Fibroblast of skin of left quadriceps (primary cell): ENCODE data around the gene KLHL17.
"Not testable (repeated sequence)": the region's sequence is repeated elsewhere in the genome, so short reads cannot be mapped to it uniquely, and the experiment has no call there.

ENCODE experiments used
- DNase-seq, 2 experiments: peaks; one replicate each; pipeline ENCODE4 v3.0.0-alpha.2; 2013; ENCODE audit warnings: low read depth in 2 of 2

Gene KLHL17

DNA sequence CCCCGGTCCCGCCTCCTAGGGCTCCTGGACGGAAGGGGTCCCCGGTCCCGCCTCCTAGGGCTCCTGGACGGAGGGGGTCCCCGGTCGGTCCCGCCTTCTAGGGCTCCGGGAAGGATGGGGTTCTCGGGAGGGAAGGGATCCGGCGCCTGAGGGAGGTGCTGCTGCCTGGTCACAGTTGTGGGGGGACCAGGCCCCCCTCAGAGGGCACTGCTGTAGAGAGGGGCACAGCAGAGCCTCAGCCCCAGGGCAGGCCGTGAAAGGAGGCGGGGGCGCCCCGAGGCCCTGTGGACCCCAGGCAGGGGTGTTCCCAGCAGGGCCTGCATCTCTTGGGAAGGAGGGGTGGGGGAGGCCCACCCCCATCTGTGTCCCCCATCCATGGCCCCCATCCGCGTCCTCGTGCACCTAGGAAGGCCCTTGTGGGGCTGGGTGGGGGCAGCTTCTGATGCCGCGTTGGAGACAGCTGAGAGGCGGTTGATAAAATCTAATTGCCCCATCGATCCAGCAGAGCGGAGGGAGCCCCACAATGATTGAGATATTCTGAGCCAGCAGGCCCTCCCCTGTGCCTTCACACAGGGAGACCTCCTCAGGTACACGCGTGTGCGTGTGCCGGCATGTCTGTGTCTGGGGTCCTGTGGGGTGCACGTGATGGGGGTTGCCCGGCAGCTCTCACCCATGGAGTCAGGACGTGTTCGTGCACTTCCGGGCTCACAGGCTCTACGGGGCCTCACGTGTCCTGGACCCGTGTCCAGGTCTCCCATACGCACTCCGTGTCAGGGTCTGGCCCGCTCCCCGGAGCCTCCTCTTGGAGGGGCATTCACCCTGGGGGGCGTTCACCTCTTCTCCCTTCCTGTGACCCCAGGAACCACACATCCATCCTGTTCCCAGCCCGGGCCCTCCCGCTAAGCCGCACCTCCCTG, 23.8 kb upstream of the KLHL17 start:
- no peak for DNase-seq

DNA sequence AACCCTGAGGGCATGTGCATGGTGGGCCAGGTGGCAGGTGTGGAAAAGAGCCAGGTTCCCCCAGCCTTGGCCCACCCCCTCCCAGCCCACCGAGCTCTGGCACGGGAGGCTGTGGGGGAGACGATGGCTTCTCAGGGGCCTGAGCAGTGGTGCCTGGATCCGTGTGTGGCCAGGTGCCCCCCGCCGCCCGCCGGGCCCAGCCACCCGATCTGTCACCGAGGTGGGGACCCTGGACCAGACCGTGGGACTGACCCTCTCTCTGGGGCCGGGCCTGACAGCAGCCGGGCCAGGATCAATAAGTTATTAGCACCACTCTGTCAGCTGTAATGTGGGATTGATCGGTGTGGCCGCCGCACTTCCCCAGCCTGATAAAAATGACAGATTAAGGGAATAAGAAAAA, 22.9 kb upstream of the KLHL17 start:
- DNase-seq: no peak

- no peak for DNase-seq
Measured at GRCh38 chr1:938088-938683, 22.2 kb upstream of the KLHL17 start.

DNA sequence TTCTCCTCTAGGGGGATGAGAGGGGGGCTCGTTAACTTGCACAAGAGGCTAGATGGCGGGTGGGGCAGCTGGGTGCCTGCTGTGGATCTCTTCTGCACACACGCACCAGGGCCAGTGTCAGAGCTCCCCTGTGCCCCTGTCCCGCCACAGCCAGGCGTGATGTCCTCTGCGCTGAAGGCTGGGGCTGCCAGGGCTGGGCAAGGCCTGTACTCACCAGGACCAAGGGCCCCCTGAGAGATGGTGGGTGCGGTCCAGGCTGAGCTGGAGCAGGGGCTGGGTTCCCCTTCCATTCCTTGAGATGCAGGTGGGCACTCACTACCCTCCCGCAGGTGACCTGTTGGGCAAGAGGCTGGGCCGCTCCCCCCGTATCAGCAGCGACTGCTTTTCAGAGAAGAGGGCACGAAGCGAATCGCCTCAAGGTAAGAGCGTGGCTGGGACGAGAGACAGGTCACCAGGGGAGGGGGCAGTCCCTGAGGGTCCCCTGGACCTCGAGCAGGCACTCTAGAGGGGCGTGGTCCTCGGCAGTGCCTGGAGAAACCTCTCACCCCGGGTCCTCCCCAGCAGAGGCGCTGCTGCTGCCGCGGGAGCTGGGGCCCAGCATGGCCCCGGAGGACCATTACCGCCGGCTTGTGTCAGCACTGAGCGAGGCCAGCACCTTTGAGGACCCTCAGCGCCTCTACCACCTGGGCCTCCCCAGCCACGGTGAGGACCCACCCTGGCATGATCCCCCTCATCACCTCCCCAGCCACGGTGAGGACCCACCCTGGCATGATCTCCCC, 21.5 kb upstream of the KLHL17 start:
- DNase-seq: no peak

GRCh38 chr1:939511-940106, 20.8 kb upstream of the KLHL17 start:
- DNase-seq: no peak

DNA sequence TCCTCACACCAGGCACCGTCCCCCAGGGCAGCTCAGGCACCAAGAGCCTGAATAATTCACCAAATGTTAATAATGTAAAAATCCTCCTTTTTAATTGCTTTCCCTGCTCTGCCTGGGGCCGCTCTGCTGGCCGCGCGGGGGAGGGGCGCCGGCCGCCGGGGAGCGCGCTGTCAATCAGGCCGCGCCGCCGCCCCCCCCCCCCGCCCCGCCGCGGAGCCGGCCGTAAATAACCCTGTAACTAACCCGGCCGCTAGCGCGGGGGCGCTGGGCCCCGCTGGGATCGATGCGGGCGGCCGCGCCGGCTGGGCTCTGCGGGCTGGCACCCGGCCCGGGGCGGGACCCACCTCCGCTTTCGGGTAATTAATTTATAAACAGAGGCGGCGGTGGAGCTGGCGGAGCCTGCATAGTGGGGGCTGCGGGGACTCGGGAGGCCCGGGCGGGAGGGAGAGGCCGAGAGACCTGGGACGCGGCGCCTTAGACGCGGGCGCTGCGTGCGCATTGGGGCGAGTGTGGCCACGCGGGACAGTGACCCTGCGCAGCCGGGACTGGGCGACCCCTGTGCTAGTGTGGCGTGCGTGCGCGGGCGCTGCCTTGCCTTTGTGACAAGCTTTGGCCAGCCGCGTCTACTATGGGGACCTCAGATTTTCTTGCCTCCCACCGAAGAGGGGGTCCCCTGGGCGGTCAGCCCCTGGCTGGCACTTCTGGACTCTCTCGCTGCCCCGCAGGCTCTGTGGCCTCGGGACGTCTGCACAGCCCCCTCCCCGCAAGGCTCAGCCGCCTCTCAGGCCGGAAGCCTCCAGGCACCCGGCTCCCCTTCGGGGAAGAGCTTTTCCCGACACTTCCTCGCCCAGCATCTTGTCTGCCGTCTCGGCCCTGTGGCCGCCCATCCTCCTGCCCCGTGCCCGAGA, 20.0 kb upstream of the KLHL17 start:
- peak; percentile 72 to 77 for DNase-seq

- DNase-seq: no peak
Measured at GRCh38 chr1:941015-941587, 19.3 kb upstream of the KLHL17 start.

DNA sequence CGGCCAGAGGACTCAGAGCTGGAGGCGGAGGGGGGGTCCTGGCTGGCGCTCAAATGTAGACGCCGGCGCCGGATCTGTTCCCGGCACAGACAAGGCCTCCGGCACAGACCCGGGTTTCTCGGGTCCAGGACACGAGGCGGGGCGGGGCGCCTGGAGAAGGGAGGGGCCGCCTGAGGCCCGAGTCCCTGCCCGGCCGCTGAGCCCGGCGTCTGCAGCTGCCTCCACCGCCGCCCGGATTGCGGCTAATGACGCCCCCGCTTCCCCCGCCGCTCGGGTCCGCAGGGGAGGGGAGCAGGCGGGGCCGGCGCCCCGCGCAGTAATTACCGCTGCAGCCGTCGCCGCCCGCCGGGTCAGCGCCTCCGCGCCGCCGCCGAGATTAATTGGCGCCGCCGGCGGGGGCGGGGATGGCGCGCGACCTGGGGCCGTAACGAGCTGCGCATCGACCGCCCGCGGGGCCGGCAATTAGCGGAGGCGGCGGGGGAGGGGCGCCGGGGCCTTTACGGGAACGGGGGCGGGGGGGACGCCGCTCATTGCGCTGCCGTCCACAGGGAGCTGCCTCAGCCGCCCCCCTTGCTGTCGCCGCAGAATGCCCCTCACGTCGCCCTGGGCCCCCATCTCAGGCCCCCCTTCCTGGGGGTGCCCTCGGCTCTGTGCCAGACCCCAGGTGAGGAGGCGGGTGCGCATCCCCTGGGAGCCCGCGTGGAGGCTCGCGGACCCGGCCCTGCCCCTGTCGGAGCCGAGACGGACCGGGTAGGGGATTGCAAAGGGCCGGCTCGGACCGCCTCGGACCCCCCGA, 18.6 kb upstream of the KLHL17 start:
- DNase-seq: peak; percentile 71 to 72

- no peak for DNase-seq
Measured at GRCh38 chr1:942411-942821, 18.0 kb upstream of the KLHL17 start.

GRCh38 chr1:942864-943533, 17.4 kb upstream of the KLHL17 start:
- DNase-seq: peak in 1 of 2 experiments; percentile 42

- DNase-seq: no peak
Measured at GRCh38 chr1:943545-944340, 16.6 kb upstream of the KLHL17 start.

- peak in 1 of 2 experiments; percentile 39 for DNase-seq
Measured at GRCh38 chr1:944341-945325, 15.8 kb upstream of the KLHL17 start.

- DNase-seq: no peak
Measured at GRCh38 chr1:945688-946556, 14.5 kb upstream of the KLHL17 start.

- not testable (repeated sequence) for DNase-seq
Measured at GRCh38 chr1:946811-947210, 13.6 kb upstream of the KLHL17 start.

- DNase-seq: no peak
Measured at GRCh38 chr1:947958-948357, 12.4 kb upstream of the KLHL17 start.

GRCh38 chr1:950268-950667, 10.1 kb upstream of the KLHL17 start:
- DNase-seq: no peak
